Ovary (tissue), 9 donors: ENCODE measurements around the gene NFKB2. TPM values are rescaled to one million over a fixed set of nuclear protein-coding genes. Genes with fewer than 3 reads are reported as not detected.

ENCODE experiments used
- DNase-seq, 5 donors: peaks; one replicate each; pipeline ENCODE4 v3.0.0-alpha.2; 2019 to 2020
- H3K27ac ChIP-seq, 2 donors: fragments of 200-600 bp; one replicate each; pipeline versions ENCODE4 v1.5.1 to v1.8.0; 2019 to 2022
- H3K27me3 ChIP-seq: fragments of 200-600 bp; one replicate; pipeline ENCODE4 v1.8.0; 2022
- H3K36me3 ChIP-seq: fragments of 200-600 bp; sonication (generic); one replicate; pipeline ENCODE4 v1.5.1; 2019
- H3K4me1 ChIP-seq: one replicate; pipeline ENCODE4 v1.8.1; 2013; ENCODE audit warnings: mild to moderate bottlenecking, moderate library complexity; ENCODE audit not compliant: insufficient read depth
- H3K4me3 ChIP-seq: fragments of 200-600 bp; sonication (generic); one replicate; pipeline ENCODE4 v1.5.1; 2017
- H3K9me3 ChIP-seq, 2 donors: fragments of 200-600 bp in 1 of 2; sonication (generic) in 1 of 2; one replicate each; pipeline versions ENCODE4 v1.5.1 to v1.8.1; 2013 to 2019; ENCODE audit warnings: mild to moderate bottlenecking in 1 of 2, moderate library complexity in 1 of 2
- CTCF ChIP-seq, 3 donors: fragments of 450-650 bp in 2 of 3; fragments of 200-600 bp in 1 of 3; IDR thresholded peaks; one replicate each; pipeline versions ENCODE4 v1.5.1 to v1.8.0; 2016 to 2022; ENCODE audit warnings: antibody characterized with exemption in 3 of 3, mild to moderate bottlenecking in 1 of 3
- EP300 ChIP-seq: sonication (generic); formaldehyde crosslinking; IDR thresholded peaks from one replicate; pipeline ENCODE4 v1.6.1; 2017; ENCODE audit warnings: antibody characterized with exemption
- POLR2A ChIP-seq: fragments of 450-650 bp; IDR thresholded peaks from one replicate; pipeline ENCODE4 v1.6.1; 2017; ENCODE audit warnings: antibody characterized with exemption, mild to moderate bottlenecking, moderate library complexity
- WGBS, 3 donors: extraction: QIAGEN DNeasy Blood & Tissue Kit in 1 of 3; methylation state at CpG; one replicate each; pipeline versions ENCODE4 v1.1.5 to v1.1.7; 2013 to 2017; 5-methylcytosine and 5-hydroxymethylcytosine counted together
- intact Hi-C, 4 donors: fragments of 100-400 bp; cut with DNase I; formaldehyde crosslinking; loops; one replicate each; pipeline versions ENCODE4 v1.11.0 to v1.15.1; 2022 to 2023
- polyA plus RNA-seq, 2 donors: library from polyadenylated mRNA; stranded (reverse); fragments of 200-250 nt in 1 of 2; fragments of 350-450 nt in 1 of 2; fragmentation: Illumina TruSeq in 1 of 2; extraction: RNeasy Lipid Tissue Mini Kit (QIAGEN cat#74804) in 1 of 2; gene quantifications; one replicate each; pipeline ENCODE4 v1.2.3, GENCODE V29; 2013 to 2014
- total RNA-seq, 7 donors: library from RNA; depleted of rRNA in 2 of 7; stranded (reverse); fragments of >200 nt in 2 of 7; fragmentation: NEBNext Ultra II Directional in 3 of 7; extraction: Animal tissue kit (Norgen Biotek cat#: 25700) in 3 of 7; gene quantifications; one replicate each; pipeline versions ENCODE4 v1.1.0 to v1.2.4, GENCODE V29; 2016 to 2023
- donor health status: DM: no; HTN: no; CAD: no; lungs with moderate emphysema.
- donor health status: DM: no; HTN: no; CAD: no.
- donor health status: Bipolar disorder and iron deficiency.
- donor health status: DM: yes; HTN: yes; CAD: no.
- donor health status: DM: no; HTN: no; CAD: no.
- donor health status: DM: yes; HTN: yes; CAD: no.

NFKB2 gene
- total and polyA plus RNA-seq, 9 donors: 16.3 to 42.6 (median 32.7) TPM

- DNase-seq: no peak
- 6 to 10% (median 7%) methylated on average over 4 of the region's 4 CpGs for WGBS, 3 donors
- H3K27me3 ChIP-seq: no peaks in the 10 kb centered on the region
- peaks cover 10% of the 10 kb centered on the region for H3K4me1 ChIP-seq
- TF ChIP-seq POLR2A: no peak
- TF ChIP-seq EP300: no peak
- TF ChIP-seq CTCF (IDR thresholded peaks at IDR 0.05): no peak
- no peaks in the 10 kb centered on the region for H3K9me3 ChIP-seq
- intact Hi-C loops: no loop called here
- H3K4me3 ChIP-seq: peak overlapping the region; percentile 97
- peak overlapping the region; percentile 26 to 42 for H3K27ac ChIP-seq
- H3K36me3 ChIP-seq: no peaks in the 10 kb centered on the region
Measured at GRCh38 chr10:102431452-102432124, 36.1 kb downstream of the NFKB2 start.

GRCh38 chr10:102432162-102432950 lies 36.9 kb downstream of the NFKB2 start, which contains the start of gene CUEDC2:
TSS of gene CUEDC2 (minus strand) at chr10:102432574. CDS start at chr10:102425188, 7,386 bp downstream.
- Histone ChIP-seq H3K36me3 (no peaks in the 10 kb centered on the region), H3K4me1 (peaks cover 10% of the 10 kb centered on the region), H3K9me3 (no peaks in the 10 kb centered on the region), H3K27ac (peak within 1 kb of the TSS; percentile 26 to 42), H3K4me3 (peak within 1 kb of the TSS; percentile 97), H3K27me3 (no peaks in the 10 kb centered on the region)
- 0% methylated on average over 37 to 52 of the region's 52 CpGs for WGBS, 3 donors
- TF ChIP-seq POLR2A: no peak
- no peak for TF ChIP-seq CTCF (IDR thresholded peaks at IDR 0.05)
- TF ChIP-seq EP300: no peak
- intact Hi-C loops: no loop called here
- peak; percentile 96 to 99 (median 97) for DNase-seq

- no peaks in the 10 kb centered on the region for H3K9me3 ChIP-seq
- intact Hi-C loops: no loop called here
- H3K36me3 ChIP-seq: no peaks in the 10 kb centered on the region
- H3K27ac ChIP-seq: no peak overlapping the region
- no peak overlapping the region for H3K4me3 ChIP-seq
- peaks cover 10% of the 10 kb centered on the region for H3K4me1 ChIP-seq
- DNase-seq: no peak
- no peaks in the 10 kb centered on the region for H3K27me3 ChIP-seq
- TF ChIP-seq CTCF (IDR thresholded peaks at IDR 0.05) (no peak), EP300 (no peak), POLR2A (no peak)
- WGBS, 3 donors: 60 to 68% (median 65%) methylated on average over 5 of the region's 5 CpGs
Measured at GRCh38 chr10:102433619-102434046, 38.1 kb downstream of the NFKB2 start.

- Histone ChIP-seq H3K4me3 (no peak overlapping the region), H3K4me1 (peaks cover 10% of the 10 kb centered on the region), H3K9me3 (no peaks in the 10 kb centered on the region), H3K36me3 (no peaks in the 10 kb centered on the region), H3K27ac (peak overlapping the region in 1 of 2 donors; percentile 64), H3K27me3 (no peaks in the 10 kb centered on the region)
- intact Hi-C loops: no loop called here
- DNase-seq: peak in 1 of 5 donors; percentile 56
- TF ChIP-seq EP300 (no peak), CTCF (IDR thresholded peaks at IDR 0.05) (no peak), POLR2A (no peak)
- 29 to 35% (median 34%) methylated on average over 9 of the region's 9 CpGs for WGBS, 3 donors
Measured at GRCh38 chr10:102434394-102435132, 39.1 kb downstream of the NFKB2 start.
